Esophagus squamous epithelium (tissue), 4 donors: ENCODE results near the gene ARIH1.

Experiments
- POLR2A ChIP-seq, 4 donors: fragments of 450-650 bp; IDR thresholded peaks; one replicate each; pipeline ENCODE4 v1.6.1; 2017; ENCODE audit warnings: antibody characterized with exemption in 4 of 4, mild to moderate bottlenecking in 4 of 4, moderate library complexity in 3 of 4
- TF ChIP-seq, protein P1 (sequence below), 6 experiments: fragments of 450-650 bp in 4 of 6; fragments of 200-600 bp in 2 of 6; sonication (generic) in 2 of 6; IDR thresholded peaks; one replicate each; pipeline ENCODE4 v1.5.1; 2016 to 2019; ENCODE audit warnings: antibody characterized with exemption in 6 of 6, mild to moderate bottlenecking in 4 of 6, moderate library complexity in 4 of 6

DNA sequence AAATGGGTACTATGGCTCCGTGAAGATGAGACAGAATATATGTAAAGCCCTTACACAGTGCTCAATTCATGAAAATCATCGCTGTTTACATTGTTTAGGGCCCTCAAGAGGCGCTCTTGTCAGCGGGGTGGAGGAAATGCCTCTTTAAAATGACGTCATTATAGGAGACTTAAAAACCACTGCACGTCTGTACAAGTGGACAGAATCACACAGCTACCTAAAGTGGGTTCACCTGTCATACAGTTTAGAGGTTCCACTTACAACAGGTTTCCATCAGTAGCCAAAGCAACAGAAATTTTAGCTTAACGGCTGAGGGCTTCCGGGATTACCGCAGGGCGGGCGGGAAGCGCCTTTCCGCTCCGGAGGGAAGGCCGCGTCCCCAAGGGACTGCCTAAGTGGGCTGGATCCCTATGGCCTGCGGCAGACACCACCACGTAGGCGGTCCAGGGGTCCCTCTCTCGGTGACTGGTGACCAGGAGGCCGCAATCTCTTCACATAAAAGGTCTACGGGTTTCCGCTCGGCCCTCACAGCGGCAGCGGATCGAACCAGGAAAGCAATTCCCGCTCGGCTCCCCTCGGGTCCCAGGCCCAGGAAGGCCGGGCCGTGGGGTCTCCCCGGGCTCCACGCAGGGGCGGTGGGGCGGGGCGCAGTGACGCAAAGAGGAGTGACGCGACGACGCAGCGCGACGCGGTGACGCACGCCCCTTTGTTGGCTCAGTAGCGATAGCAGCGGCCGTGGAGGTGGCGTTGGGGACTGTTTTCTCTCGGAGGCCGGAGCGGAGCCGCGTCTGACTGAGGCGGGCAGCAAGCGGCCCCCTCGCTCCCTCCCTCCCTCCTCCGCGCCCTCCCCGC, at the start of gene ARIH1:
- peak in 3 of 4 donors; percentile 96 to 99 (median 98) for TF ChIP-seq POLR2A (IDR thresholded peaks at IDR 0.05)
- TF ChIP-seq, protein P1, sequence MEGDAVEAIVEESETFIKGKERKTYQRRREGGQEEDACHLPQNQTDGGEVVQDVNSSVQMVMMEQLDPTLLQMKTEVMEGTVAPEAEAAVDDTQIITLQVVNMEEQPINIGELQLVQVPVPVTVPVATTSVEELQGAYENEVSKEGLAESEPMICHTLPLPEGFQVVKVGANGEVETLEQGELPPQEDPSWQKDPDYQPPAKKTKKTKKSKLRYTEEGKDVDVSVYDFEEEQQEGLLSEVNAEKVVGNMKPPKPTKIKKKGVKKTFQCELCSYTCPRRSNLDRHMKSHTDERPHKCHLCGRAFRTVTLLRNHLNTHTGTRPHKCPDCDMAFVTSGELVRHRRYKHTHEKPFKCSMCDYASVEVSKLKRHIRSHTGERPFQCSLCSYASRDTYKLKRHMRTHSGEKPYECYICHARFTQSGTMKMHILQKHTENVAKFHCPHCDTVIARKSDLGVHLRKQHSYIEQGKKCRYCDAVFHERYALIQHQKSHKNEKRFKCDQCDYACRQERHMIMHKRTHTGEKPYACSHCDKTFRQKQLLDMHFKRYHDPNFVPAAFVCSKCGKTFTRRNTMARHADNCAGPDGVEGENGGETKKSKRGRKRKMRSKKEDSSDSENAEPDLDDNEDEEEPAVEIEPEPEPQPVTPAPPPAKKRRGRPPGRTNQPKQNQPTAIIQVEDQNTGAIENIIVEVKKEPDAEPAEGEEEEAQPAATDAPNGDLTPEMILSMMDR (IDR thresholded peaks at IDR 0.05) = peak in 4 of 6 experiments; percentile 4 to 32 (median 12)
